Glutamatergic neuron (in vitro differentiated cells): ENCODE data around the gene PMM1. TPM values are rescaled to one million over a fixed set of nuclear protein-coding genes. Genes with fewer than 3 reads are reported as not detected.
A peak's percentile ranks its signal among the peaks of the same experiment; 100 is the strongest.

Experiments
- DNase-seq: peaks from one replicate; pipeline ENCODE4 v3.0.0; 2022
- H3K27ac Mint-ChIP-seq: one replicate; pipeline ENCODE4 v1.8.0; 2020; ENCODE audit warnings: mild to moderate bottlenecking, mixed read lengths, inconsistent platforms; ENCODE audit not compliant: unreplicated experiment
- H3K27me3 Mint-ChIP-seq: one replicate; pipeline ENCODE4 v1.8.0; 2020; ENCODE audit warnings: mild to moderate bottlenecking, moderate library complexity, mixed read lengths, inconsistent platforms; ENCODE audit not compliant: unreplicated experiment
- H3K36me3 Mint-ChIP-seq: one replicate; pipeline ENCODE4 v1.8.0; 2020; ENCODE audit warnings: mild to moderate bottlenecking, mixed read lengths, inconsistent platforms; ENCODE audit not compliant: unreplicated experiment
- H3K4me1 Mint-ChIP-seq: one replicate; pipeline ENCODE4 v1.8.0; 2020; ENCODE audit warnings: mild to moderate bottlenecking, low read depth, mixed read lengths, inconsistent platforms; ENCODE audit not compliant: unreplicated experiment
- H3K4me3 Mint-ChIP-seq: one replicate; pipeline ENCODE4 v1.8.0; 2020; ENCODE audit warnings: mild to moderate bottlenecking, mixed read lengths, inconsistent platforms; ENCODE audit not compliant: unreplicated experiment
- H3K9me3 Mint-ChIP-seq: one replicate; pipeline ENCODE4 v1.8.0; 2020; ENCODE audit warnings: mild to moderate bottlenecking, moderate library complexity, mixed read lengths, inconsistent platforms; ENCODE audit not compliant: unreplicated experiment
- total RNA-seq: library from RNA; stranded (reverse); fragmentation: NEBNext Ultra II Directional; extraction: Animal tissue kit (Norgen Biotek cat#: 25700); gene quantifications from one replicate; pipeline ENCODE4 v1.2.1, GENCODE V29; 2021; ENCODE audit not compliant: unreplicated experiment
- TF ChIP-seq, protein P1 (sequence below): fragments of 200-600 bp; sonication (generic); IDR thresholded peaks from one replicate; pipeline ENCODE4 v1.5.0; 2021; ENCODE audit not compliant: partially characterized antibody, unreplicated experiment

PMM1 gene
- total RNA-seq, 1 donor from 2014 or later = 35.0 TPM

DNA sequence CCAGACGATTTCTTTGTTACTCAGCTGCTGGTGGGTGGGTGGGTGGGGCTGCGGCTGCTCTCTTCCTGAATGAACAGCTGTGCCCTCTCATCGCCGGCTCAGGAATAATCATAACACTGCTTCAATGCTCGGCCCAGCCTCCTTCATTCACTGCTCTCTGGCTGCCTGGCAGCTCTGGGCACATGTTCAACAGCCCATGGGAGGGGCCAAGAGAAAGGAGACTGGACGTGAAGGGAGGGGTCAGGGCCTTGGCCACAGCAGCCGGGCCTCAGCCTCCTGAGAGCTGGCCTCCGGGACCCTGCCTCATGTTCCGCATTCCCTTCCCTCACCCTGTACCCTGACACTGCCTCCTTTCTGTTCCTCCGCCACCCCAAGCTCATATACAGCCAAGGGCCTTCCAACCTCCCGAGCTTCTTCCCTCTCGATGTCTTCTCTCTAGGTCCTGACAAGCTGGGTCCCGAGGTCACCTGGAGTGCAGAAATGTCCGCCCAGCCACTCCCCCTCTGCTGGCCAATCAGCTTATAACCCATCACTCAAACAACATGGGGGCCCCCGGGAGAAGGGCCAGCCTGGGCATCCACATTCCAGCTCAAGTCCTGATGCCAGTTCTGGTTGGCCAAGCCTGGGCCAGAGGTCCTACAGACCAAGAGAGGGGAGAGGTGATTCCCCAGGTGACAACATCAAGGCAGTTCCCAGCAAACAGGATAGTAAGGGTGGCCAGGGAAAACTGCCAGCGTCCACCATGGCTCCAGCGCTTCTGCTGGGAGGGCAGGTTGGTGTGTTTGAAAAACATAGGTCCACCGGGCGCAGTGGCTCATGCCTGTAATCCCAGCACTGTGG lies 32.0 kb downstream of the PMM1 start:
- Mint-ChIP-seq H3K27ac (peak overlapping the region; percentile 91), H3K36me3 (no peaks in the 10 kb centered on the region), H3K27me3 (peaks cover 6% of the 10 kb centered on the region), H3K4me1 (peaks cover 33% of the 10 kb centered on the region), H3K9me3 (peaks cover 1% of the 10 kb centered on the region), H3K4me3 (peak overlapping the region; percentile 71)
- peak; percentile 51 for DNase-seq
- TF ChIP-seq, protein P1, sequence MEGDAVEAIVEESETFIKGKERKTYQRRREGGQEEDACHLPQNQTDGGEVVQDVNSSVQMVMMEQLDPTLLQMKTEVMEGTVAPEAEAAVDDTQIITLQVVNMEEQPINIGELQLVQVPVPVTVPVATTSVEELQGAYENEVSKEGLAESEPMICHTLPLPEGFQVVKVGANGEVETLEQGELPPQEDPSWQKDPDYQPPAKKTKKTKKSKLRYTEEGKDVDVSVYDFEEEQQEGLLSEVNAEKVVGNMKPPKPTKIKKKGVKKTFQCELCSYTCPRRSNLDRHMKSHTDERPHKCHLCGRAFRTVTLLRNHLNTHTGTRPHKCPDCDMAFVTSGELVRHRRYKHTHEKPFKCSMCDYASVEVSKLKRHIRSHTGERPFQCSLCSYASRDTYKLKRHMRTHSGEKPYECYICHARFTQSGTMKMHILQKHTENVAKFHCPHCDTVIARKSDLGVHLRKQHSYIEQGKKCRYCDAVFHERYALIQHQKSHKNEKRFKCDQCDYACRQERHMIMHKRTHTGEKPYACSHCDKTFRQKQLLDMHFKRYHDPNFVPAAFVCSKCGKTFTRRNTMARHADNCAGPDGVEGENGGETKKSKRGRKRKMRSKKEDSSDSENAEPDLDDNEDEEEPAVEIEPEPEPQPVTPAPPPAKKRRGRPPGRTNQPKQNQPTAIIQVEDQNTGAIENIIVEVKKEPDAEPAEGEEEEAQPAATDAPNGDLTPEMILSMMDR = no peak

DNA sequence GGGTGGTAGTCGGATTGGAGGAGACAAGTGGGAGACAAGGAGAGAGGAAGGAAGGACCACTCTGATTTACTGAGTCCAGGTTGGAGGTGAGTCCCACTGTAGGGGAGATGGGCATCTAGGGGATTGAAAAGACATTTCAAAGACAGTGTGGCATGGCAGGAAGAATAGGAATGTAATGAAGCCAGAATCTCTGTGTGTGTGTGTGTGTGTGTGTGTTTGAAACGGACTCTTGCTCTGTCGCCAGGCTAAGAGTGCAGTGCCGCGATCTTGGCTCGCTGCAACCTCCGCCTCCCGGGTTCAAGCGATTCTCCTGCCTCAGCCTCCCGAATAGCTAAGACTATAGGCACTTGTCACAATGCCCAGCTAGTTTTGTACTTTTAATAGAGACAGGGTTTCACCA lies 33.1 kb downstream of the PMM1 start:
- peak overlapping the region; percentile 80 for H3K27ac Mint-ChIP-seq
- H3K27me3 Mint-ChIP-seq = peaks cover 6% of the 10 kb centered on the region
- no peaks in the 10 kb centered on the region for H3K36me3 Mint-ChIP-seq
- H3K4me3 Mint-ChIP-seq = peak overlapping the region; percentile 4
- TF ChIP-seq, protein P1 = no peak
- no peak for DNase-seq
- H3K9me3 Mint-ChIP-seq = no peaks in the 10 kb centered on the region
- H3K4me1 Mint-ChIP-seq = peaks cover 31% of the 10 kb centered on the region

DNA sequence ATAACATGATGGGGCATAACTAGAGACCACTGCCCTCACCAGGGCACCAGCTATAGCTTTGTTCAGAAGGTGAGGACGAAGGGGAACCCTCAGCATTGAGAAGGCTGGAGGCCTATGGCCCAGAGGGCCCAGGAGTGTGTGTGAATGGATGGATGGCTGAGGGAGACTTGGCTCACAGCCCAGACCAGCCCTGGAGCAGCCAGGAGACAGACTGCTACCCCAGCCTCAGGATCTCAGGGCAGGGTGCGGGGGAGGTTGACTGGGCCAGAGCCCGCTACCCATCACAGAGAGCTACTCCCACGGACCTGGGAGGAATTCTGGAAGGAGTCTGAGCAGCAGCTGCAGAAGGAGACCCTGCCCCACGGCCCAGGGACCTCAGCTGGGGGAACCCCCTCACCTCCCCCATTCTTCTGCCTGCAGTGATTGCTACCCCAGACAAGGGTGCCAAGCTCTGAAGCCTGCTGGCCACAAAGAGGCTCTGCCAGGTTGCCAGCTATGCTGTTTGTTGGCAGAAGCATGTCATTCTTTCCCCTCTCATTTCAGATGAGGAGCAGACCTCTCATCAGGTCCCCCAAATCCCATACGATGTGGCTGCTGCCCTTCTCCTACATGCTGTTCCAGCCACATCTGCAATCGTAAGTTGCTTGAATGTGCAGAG lies 34.2 kb downstream of the PMM1 start:
- H3K36me3 Mint-ChIP-seq = no peaks in the 10 kb centered on the region
- H3K4me1 Mint-ChIP-seq = peaks cover 22% of the 10 kb centered on the region
- H3K9me3 Mint-ChIP-seq = no peaks in the 10 kb centered on the region
- peaks cover 2% of the 10 kb centered on the region for H3K27me3 Mint-ChIP-seq
- H3K4me3 Mint-ChIP-seq = no peak overlapping the region
- DNase-seq = no peak
- TF ChIP-seq, protein P1 = no peak
- peak overlapping the region; percentile 48 for H3K27ac Mint-ChIP-seq

DNA sequence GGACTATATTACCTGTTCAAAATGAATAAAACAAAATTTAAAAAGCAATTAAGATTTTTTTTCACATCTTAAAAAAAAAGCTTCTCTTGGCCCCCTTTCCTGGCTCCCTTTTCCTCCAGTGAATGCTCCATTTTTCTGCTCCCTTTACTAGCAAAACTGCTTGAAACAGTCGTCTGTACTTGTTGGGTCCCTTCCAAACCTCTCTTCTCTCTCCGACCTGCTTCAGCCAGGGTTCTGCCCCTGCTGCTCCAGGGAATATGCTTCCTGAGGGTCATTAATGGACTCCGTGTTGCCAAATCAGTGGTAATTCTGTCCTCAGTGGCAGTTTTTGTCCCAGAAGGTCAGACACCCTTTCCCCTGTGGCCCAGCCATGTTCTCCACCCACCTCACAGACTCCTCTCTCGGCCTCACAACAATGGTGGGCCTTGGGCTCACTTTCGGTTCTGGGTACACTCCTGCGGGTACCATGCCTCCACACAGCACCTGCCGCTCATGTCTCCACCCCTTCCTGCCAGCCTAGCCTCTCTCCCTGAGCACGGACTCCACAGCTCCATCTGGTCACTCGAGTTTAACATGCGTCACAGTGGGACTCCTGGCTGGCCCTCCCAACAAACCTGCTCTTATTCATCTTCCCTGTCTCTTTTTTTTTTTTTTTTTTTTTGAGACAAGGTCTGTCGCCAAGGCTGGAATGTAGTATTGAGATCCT lies 37.6 kb downstream of the PMM1 start:
- Mint-ChIP-seq H3K36me3 (no peaks in the 10 kb centered on the region), H3K27me3 (peaks cover 6% of the 10 kb centered on the region), H3K9me3 (no peaks in the 10 kb centered on the region), H3K4me3 (peak overlapping the region; percentile 18), H3K27ac (no peak overlapping the region), H3K4me1 (peaks cover 11% of the 10 kb centered on the region)
- TF ChIP-seq, protein P1 = no peak
- DNase-seq = no peak
